ENCODE measurements around the gene STEAP1B. TPM values are rescaled to one million over a fixed set of nuclear protein-coding genes. Genes with fewer than 3 reads are reported as not detected.

The STEAP1B gene
- total RNA-seq, 1 donor = 38.6 TPM

GRCh38 chr7:22385326-22385725, 114.7 kb downstream of the STEAP1B start:
- TF ChIP-seq CTCF (IDR thresholded peaks at IDR 0.05; ENCODE audit: insufficient read depth, low read length) = no peak
- DNase-seq (ENCODE audit: low read depth) = no peak
- no peak overlapping the region for H3K4me3 ChIP-seq (ENCODE audit: low read depth, low read length)

- H3K4me3 ChIP-seq (ENCODE audit: low read depth, low read length) = no peak overlapping the region
- no peak for TF ChIP-seq CTCF (IDR thresholded peaks at IDR 0.05; ENCODE audit: insufficient read depth, low read length)
- no peak for DNase-seq (ENCODE audit: low read depth)
These were observed 119.7 kb downstream of the STEAP1B start for GRCh38 chr7:22380333-22380732.

- no peak overlapping the region for H3K4me3 ChIP-seq (ENCODE audit: low read depth, low read length)
- no peak for DNase-seq (ENCODE audit: low read depth)
- TF ChIP-seq CTCF (IDR thresholded peaks at IDR 0.05; ENCODE audit: insufficient read depth, low read length) = no peak
These were observed 121.6 kb downstream of the STEAP1B start for GRCh38 chr7:22378199-22378980.

GRCh38 chr7:22377703-22378102, 122.3 kb downstream of the STEAP1B start:
- DNase-seq (ENCODE audit: low read depth) = no peak
- TF ChIP-seq CTCF (IDR thresholded peaks at IDR 0.05; ENCODE audit: insufficient read depth, low read length) = no peak
- no peak overlapping the region for H3K4me3 ChIP-seq (ENCODE audit: low read depth, low read length)

- peak; percentile 65 for DNase-seq (ENCODE audit: low read depth)
- no peak overlapping the region for H3K4me3 ChIP-seq (ENCODE audit: low read depth, low read length)
- TF ChIP-seq CTCF (IDR thresholded peaks at IDR 0.05; ENCODE audit: insufficient read depth, low read length) = no peak
These were observed 124.5 kb downstream of the STEAP1B start for GRCh38 chr7:22375359-22376048.

GRCh38 chr7:22373911-22374310, 126.1 kb downstream of the STEAP1B start:
- no peak for TF ChIP-seq CTCF (IDR thresholded peaks at IDR 0.05; ENCODE audit: insufficient read depth, low read length)
- no peak for DNase-seq (ENCODE audit: low read depth)
- no peak overlapping the region for H3K4me3 ChIP-seq (ENCODE audit: low read depth, low read length)
